Adrenal gland (tissue), 12 donors: ENCODE measurements around the gene MAS1. TPM values are rescaled to one million over a fixed set of nuclear protein-coding genes. Genes with fewer than 3 reads are reported as not detected.

ENCODE experiments used
- DNase-seq, 7 donors: peaks; one replicate each; pipeline ENCODE4 v3.0.0-alpha.2; 2019 to 2020
- H3K27ac ChIP-seq, 5 donors: fragments of 200-600 bp; sonication (generic) in 4 of 5; 1 replicate in 3 of 5; 2 replicates in 2 of 5; pipeline versions ENCODE4 v1.5.1 to v1.8.0; 2016 to 2020; ENCODE audit warnings: mild to moderate bottlenecking in 1 of 5
- H3K27me3 ChIP-seq: fragments of 200-600 bp; 2 replicates; pipeline ENCODE4 v1.8.0; 2021
- H3K36me3 ChIP-seq, 2 donors: fragments of 200-600 bp; replicated peaks in 1 of 2; 1 replicate in 1 of 2; 2 replicates in 1 of 2; pipeline versions ENCODE4 v1.5.1 to v1.8.0; 2018 to 2022
- H3K4me1 ChIP-seq, 2 donors: fragments of 200-600 bp; replicated peaks in 1 of 2; 1 replicate in 1 of 2; 2 replicates in 1 of 2; pipeline versions ENCODE4 v1.5.1 to v1.8.0; 2018 to 2021
- H3K4me3 ChIP-seq, 4 donors: fragments of 200-600 bp; sonication (generic) in 3 of 4; one replicate each; pipeline ENCODE4 v1.5.1; 2016 to 2018
- H3K9me3 ChIP-seq, 3 donors: fragments of 200-600 bp; sonication (generic) in 1 of 3; replicated peaks in 1 of 3; 1 replicate in 2 of 3; 2 replicates in 1 of 3; pipeline versions ENCODE4 v1.5.1 to v1.8.0; 2016 to 2021
- CTCF ChIP-seq, 6 experiments: fragments of 450-650 bp in 4 of 6; fragments of 200-600 bp in 2 of 6; sonication (generic) in 1 of 6; IDR thresholded peaks; 1 replicate in 5 of 6; 2 replicates in 1 of 6; pipeline versions ENCODE4 v1.5.1 to v1.8.0; 2016 to 2021; ENCODE audit warnings: antibody characterized with exemption in 6 of 6, mild to moderate bottlenecking in 2 of 6, moderate library complexity in 1 of 6
- POLR2A ChIP-seq, 2 donors: fragments of 450-650 bp; IDR thresholded peaks; one replicate each; pipeline ENCODE4 v1.6.1; 2017; ENCODE audit warnings: antibody characterized with exemption in 2 of 2, mild to moderate bottlenecking in 2 of 2, moderate library complexity in 1 of 2
- WGBS, 4 donors: extraction: QIAGEN DNeasy Blood & Tissue Kit in 2 of 4; methylation state at CpG; one replicate each; pipeline versions ENCODE4 v1.1.5 to v1.1.7; 2013 to 2017; 5-methylcytosine and 5-hydroxymethylcytosine counted together
- intact Hi-C, 2 donors: fragments of 100-400 bp; cut with DNase I; formaldehyde crosslinking; loops; one replicate each; pipeline versions ENCODE4 v1.14.1 to v1.15.0; 2022 to 2023
- polyA plus RNA-seq, 3 donors: library from polyadenylated mRNA; stranded (reverse); fragments of 200-250 nt in 2 of 3; fragments of 350-450 nt in 1 of 3; fragmentation: Illumina TruSeq in 1 of 3; extraction: RNeasy Lipid Tissue Mini Kit (QIAGEN cat#74804) in 1 of 3; gene quantifications; one replicate each; pipeline ENCODE4 v1.2.3, GENCODE V29; 2013 to 2014
- total RNA-seq, 9 donors: library from RNA; depleted of rRNA in 4 of 9; stranded (reverse); fragments of >200 nt in 4 of 9; fragments of 120-200 nt in 1 of 9; fragmentation: NEBNext Ultra II Directional in 1 of 9; extraction: Animal tissue kit (Norgen Biotek cat#: 25700) in 1 of 9; gene quantifications; one replicate each; pipeline versions ENCODE4 v1.1.0 to v1.2.4, GENCODE V29; 2013 to 2023
- donor health status: healthy with polysubstance abuse.
- donor health status: Bipolar disorder and iron deficiency.
- donor health status: DM: yes; HTN: yes; CAD: no.
- donor health status: DM: no; HTN: no; CAD: no.
- donor health status: DM: no; HTN: no; CAD: no.
- donor health status: DM: yes; HTN: yes; CAD: no.

MAS1 gene
- total and polyA plus RNA-seq, 12 donors = under 0.01 TPM; not detected in 10

GRCh38 chr6:159887146-159887545 lies 3.6 kb upstream of the MAS1 start:
- no peaks in the 10 kb centered on the region for H3K4me1 ChIP-seq
- H3K9me3 ChIP-seq = no peaks in the 10 kb centered on the region
- TF ChIP-seq POLR2A (IDR thresholded peaks at IDR 0.05) = no peak
- TF ChIP-seq CTCF (IDR thresholded peaks at IDR 0.05) = no peak
- WGBS, 4 donors = 70 to 77% (median 74%) methylated on average over 6 to 7 of the region's 7 CpGs
- no peak for DNase-seq
- no peak overlapping the region for H3K27ac ChIP-seq
- no peaks in the 10 kb centered on the region for H3K36me3 ChIP-seq
- H3K4me3 ChIP-seq = no peak overlapping the region
- peaks cover 26% of the 10 kb centered on the region for H3K27me3 ChIP-seq
- intact Hi-C loops = no loop called here

- Histone ChIP-seq H3K27ac (no peak overlapping the region), H3K4me1 (no peaks in the 10 kb centered on the region), H3K36me3 (no peaks in the 10 kb centered on the region), H3K27me3 (peaks cover 32% of the 10 kb centered on the region), H3K4me3 (no peak overlapping the region), H3K9me3 (no peaks in the 10 kb centered on the region)
- TF ChIP-seq CTCF (IDR thresholded peaks at IDR 0.05) (no peak), POLR2A (IDR thresholded peaks at IDR 0.05) (no peak)
- DNase-seq = no peak
- intact Hi-C loops = no loop called here
- WGBS, 4 donors = 58 to 76% (median 69%) methylated on average over 6 of the region's 6 CpGs
Measured at GRCh38 chr6:159887761-159888160, 3.0 kb upstream of the MAS1 start.

- Histone ChIP-seq H3K27ac (no peak overlapping the region), H3K4me1 (no peaks in the 10 kb centered on the region), H3K4me3 (no peak overlapping the region), H3K27me3 (peaks cover 32% of the 10 kb centered on the region), H3K36me3 (no peaks in the 10 kb centered on the region), H3K9me3 (no peaks in the 10 kb centered on the region)
- TF ChIP-seq CTCF (IDR thresholded peaks at IDR 0.05) = no peak
- no peak for TF ChIP-seq POLR2A (IDR thresholded peaks at IDR 0.05)
- intact Hi-C loops = no loop called here
- no peak for DNase-seq
- 80 to 87% (median 84%) methylated on average over 7 of the region's 7 CpGs for WGBS, 4 donors
Measured at GRCh38 chr6:159890201-159890600, 587 bp upstream of the MAS1 start.

GRCh38 chr6:159892053-159892452 lies 1.3 kb downstream of the MAS1 start:
- WGBS, 4 donors = 74 to 99% (median 86%) methylated on average over 3 to 4 of the region's 4 CpGs
- Histone ChIP-seq H3K4me3 (no peak overlapping the region), H3K27me3 (peaks cover 32% of the 10 kb centered on the region)

More at GRCh38 chr6:159892053-159892452, 1.3 kb downstream of the MAS1 start:
- H3K36me3 ChIP-seq = no peaks in the 10 kb centered on the region
- intact Hi-C loops = no loop called here
- H3K4me1 ChIP-seq = no peaks in the 10 kb centered on the region
- H3K27ac ChIP-seq = no peak overlapping the region
- H3K9me3 ChIP-seq = no peaks in the 10 kb centered on the region
- no peak for TF ChIP-seq POLR2A (IDR thresholded peaks at IDR 0.05)
- TF ChIP-seq CTCF (IDR thresholded peaks at IDR 0.05) = no peak
- DNase-seq = no peak
